Measurements from ENCODE around the gene GRHPR.

The GRHPR gene

DNA sequence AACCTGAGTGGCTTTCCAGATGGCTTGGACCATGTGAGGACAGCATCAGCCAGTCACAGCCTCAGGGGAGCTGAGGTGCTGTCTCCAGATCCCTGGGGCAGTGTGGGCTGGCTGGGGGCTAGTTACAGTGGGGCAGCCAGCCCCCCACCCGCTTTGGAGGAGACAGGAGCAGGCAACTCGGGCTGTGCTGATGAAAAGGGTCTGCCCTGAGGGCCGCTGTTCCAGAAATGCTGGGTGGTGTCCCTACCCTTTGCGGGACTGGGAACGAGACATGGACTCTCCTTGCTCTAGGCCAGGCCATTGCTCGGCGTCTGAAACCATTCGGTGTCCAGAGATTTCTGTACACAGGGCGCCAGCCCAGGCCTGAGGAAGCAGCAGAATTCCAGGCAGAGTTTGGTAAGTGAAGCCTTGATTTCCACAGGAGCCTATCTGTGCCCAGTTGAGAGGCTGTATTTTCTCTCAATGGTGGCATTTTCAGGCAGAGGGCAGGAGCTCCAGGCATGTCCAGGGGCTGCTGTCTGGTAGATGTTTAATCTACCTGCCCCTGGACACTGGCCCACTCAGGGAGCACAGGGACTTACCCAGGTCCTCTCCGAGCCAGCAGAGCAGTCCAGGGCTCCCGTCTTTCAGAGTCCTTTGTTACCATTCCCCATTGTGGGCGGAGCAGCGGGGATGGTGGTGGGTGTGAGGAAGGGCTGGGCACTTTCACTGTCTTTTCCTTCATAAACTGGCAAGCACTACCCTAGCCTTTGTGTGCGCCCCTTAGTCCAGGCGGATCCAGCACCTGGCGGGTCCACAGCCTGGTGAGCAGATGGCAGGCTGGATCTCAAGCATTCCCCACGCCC, 7.2 kb downstream of the GRHPR start:
- H3K9ac ChIP-seq (ENCODE audit: low read depth in 1 of 2, low read length in 2 of 2), result no peak overlapping the region
- no peaks in the 10 kb centered on the region for H3K27me3 ChIP-seq (ENCODE audit: control insufficient read depth in 1 of 2, insufficient read depth in 2 of 2, low read length in 2 of 2)
- no peaks in the 10 kb centered on the region for H3K9me3 ChIP-seq (ENCODE audit: control insufficient read depth in 1 of 2, low read length in 2 of 2)
- no peak overlapping the region for H3K27ac ChIP-seq (ENCODE audit: low read depth, low read length)
- no peak overlapping the region for H3K4me3 ChIP-seq (ENCODE audit: low read depth in 1 of 2, low read length in 2 of 2)
- H3K36me3 ChIP-seq (ENCODE audit: control insufficient read depth in 1 of 2, insufficient read depth in 2 of 2, low read length in 2 of 2), result peaks cover 33 to 83% of the 10 kb centered on the region in 2 donors
- peaks cover 12 to 15% of the 10 kb centered on the region in 2 donors for H3K4me1 ChIP-seq (ENCODE audit: control insufficient read depth in 1 of 2, insufficient read depth in 2 of 2, low read length in 2 of 2)

DNA sequence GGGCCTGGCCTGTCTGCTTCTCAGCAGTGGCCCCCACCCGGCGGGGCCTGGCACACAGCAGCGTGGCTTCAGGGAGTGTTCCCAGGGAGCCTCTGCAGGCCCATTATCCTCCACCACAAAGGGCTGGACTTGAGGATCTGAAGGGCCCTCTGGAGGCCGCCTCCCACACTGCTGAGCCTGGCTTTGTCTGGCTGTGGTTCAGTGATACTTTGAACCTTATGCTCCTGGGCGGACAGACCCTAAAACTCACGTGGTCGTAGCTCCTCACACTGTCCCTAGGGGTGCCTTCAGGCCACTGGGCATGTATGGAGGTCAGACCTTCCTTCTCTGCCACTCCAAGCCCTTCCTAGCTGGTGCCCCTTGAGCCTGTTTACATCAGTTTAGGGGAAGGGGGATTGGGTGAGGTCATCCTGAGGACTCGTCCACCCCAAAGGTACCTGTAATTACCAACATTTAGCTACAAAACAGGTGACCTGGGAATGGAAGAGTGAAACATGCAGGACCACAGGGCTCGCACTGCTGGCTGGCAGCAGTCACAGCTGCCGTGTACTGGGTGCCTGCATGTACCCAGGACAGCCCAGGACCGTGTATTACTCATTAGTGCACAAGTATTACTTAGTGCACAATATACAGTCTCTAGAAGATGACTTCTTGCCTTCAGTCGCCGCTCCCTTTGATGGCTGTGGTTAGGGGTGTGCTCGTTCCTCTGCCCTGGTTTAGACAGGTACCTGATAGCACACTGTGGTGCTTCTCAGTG, 8.5 kb downstream of the GRHPR start:
- Histone ChIP-seq H3K9ac (ENCODE audit: low read depth in 1 of 2, low read length in 2 of 2) (no peak overlapping the region), H3K4me3 (ENCODE audit: low read depth in 1 of 2, low read length in 2 of 2) (no peak overlapping the region), H3K4me1 (ENCODE audit: control insufficient read depth in 1 of 2, insufficient read depth in 2 of 2, low read length in 2 of 2) (peaks cover 4 to 7% of the 10 kb centered on the region in 2 donors), H3K36me3 (ENCODE audit: control insufficient read depth in 1 of 2, insufficient read depth in 2 of 2, low read length in 2 of 2) (peaks cover 33 to 93% of the 10 kb centered on the region in 2 donors), H3K9me3 (ENCODE audit: control insufficient read depth in 1 of 2, low read length in 2 of 2) (no peaks in the 10 kb centered on the region), H3K27me3 (ENCODE audit: control insufficient read depth in 1 of 2, insufficient read depth in 2 of 2, low read length in 2 of 2) (no peaks in the 10 kb centered on the region), H3K27ac (ENCODE audit: low read depth, low read length) (no peak overlapping the region)

DNA sequence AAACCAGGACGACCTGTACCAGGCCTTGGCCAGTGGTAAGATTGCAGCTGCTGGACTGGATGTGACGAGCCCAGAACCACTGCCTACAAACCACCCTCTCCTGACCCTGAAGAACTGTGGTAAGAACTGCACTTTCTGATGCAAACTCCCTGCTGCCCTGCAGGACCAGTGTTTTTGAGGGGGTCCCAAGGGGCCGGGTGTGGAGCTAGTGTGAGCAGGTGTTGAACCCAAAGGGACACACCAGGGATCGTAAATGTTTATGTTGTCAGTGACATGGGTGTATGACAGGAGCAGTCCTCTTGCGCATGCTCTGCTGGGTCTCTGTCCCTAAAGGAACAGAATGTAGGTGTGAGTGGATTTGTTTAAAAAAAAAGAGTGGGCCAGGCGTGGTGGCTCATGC, 9.5 kb downstream of the GRHPR start:
- Histone ChIP-seq H3K4me3 (ENCODE audit: low read depth in 1 of 2, low read length in 2 of 2) (no peak overlapping the region), H3K4me1 (ENCODE audit: control insufficient read depth in 1 of 2, insufficient read depth in 2 of 2, low read length in 2 of 2) (peaks cover 4 to 7% of the 10 kb centered on the region in 2 donors), H3K27ac (ENCODE audit: low read depth, low read length) (no peak overlapping the region), H3K27me3 (ENCODE audit: control insufficient read depth in 1 of 2, insufficient read depth in 2 of 2, low read length in 2 of 2) (no peaks in the 10 kb centered on the region), H3K36me3 (ENCODE audit: control insufficient read depth in 1 of 2, insufficient read depth in 2 of 2, low read length in 2 of 2) (peaks cover 33 to 93% of the 10 kb centered on the region in 2 donors), H3K9ac (ENCODE audit: low read depth in 1 of 2, low read length in 2 of 2) (no peak overlapping the region), H3K9me3 (ENCODE audit: control insufficient read depth in 1 of 2, low read length in 2 of 2) (no peaks in the 10 kb centered on the region)

DNA sequence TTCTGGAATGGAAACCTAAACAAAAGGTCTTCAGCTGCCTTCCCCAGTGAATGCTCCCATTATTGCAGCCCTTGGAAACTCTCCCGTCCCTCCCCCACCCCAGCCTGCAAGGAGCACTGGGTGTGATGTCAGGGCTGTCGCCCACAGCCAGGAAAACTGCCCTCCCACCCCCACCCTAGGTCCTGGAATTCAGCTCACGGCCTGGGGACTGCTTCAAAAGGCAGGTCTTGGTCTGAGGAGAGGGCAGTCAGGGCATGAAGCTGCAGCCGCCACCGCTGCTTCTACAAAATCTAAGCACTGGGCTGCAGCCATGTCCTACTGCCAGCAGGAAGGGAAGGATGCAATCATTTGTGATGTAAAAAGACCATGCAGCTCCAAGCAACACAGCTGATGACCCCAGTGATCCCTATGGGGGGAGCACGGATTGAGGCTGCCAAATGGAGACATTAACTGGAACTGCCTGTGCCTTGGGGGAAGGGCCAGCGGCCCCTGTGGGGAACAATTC, 11.4 kb downstream of the GRHPR start:
- Histone ChIP-seq H3K4me3 (ENCODE audit: low read depth in 1 of 2, low read length in 2 of 2) (no peak overlapping the region), H3K27ac (ENCODE audit: low read depth, low read length) (no peak overlapping the region), H3K27me3 (ENCODE audit: control insufficient read depth in 1 of 2, insufficient read depth in 2 of 2, low read length in 2 of 2) (no peaks in the 10 kb centered on the region), H3K9ac (ENCODE audit: low read depth in 1 of 2, low read length in 2 of 2) (no peak overlapping the region), H3K4me1 (ENCODE audit: control insufficient read depth in 1 of 2, insufficient read depth in 2 of 2, low read length in 2 of 2) (peaks cover 14 to 18% of the 10 kb centered on the region in 2 donors), H3K9me3 (ENCODE audit: control insufficient read depth in 1 of 2, low read length in 2 of 2) (no peaks in the 10 kb centered on the region), H3K36me3 (ENCODE audit: control insufficient read depth in 1 of 2, insufficient read depth in 2 of 2, low read length in 2 of 2) (peaks cover 31 to 91% of the 10 kb centered on the region in 2 donors)

DNA sequence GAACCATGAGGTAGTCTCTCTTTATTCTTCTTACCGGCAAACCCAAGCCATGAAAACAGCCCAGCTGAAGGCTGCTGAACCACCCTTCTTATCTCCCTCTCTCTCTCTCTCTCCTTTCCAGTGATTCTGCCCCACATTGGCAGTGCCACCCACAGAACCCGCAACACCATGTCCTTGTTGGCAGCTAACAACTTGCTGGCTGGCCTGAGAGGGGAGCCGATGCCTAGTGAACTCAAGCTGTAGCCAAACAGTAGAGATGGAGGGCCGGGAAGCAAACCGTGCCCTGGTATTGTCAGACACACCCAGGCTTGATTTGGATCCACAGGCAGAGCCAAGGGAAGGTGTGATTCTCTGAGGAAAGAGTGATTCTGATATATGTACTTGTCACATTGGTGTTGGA, 14.0 kb downstream of the GRHPR start:
- no peaks in the 10 kb centered on the region for H3K27me3 ChIP-seq (ENCODE audit: control insufficient read depth in 1 of 2, insufficient read depth in 2 of 2, low read length in 2 of 2)
- no peak overlapping the region for H3K4me3 ChIP-seq (ENCODE audit: low read depth in 1 of 2, low read length in 2 of 2)
- H3K27ac ChIP-seq (ENCODE audit: low read depth, low read length), result no peak overlapping the region
- no peaks in the 10 kb centered on the region for H3K9me3 ChIP-seq (ENCODE audit: control insufficient read depth in 1 of 2, low read length in 2 of 2)
- peaks cover 25 to 91% of the 10 kb centered on the region in 2 donors for H3K36me3 ChIP-seq (ENCODE audit: control insufficient read depth in 1 of 2, insufficient read depth in 2 of 2, low read length in 2 of 2)
- peaks cover 9 to 10% of the 10 kb centered on the region in 2 donors for H3K4me1 ChIP-seq (ENCODE audit: control insufficient read depth in 1 of 2, insufficient read depth in 2 of 2, low read length in 2 of 2)
- no peak overlapping the region for H3K9ac ChIP-seq (ENCODE audit: low read depth in 1 of 2, low read length in 2 of 2)

DNA sequence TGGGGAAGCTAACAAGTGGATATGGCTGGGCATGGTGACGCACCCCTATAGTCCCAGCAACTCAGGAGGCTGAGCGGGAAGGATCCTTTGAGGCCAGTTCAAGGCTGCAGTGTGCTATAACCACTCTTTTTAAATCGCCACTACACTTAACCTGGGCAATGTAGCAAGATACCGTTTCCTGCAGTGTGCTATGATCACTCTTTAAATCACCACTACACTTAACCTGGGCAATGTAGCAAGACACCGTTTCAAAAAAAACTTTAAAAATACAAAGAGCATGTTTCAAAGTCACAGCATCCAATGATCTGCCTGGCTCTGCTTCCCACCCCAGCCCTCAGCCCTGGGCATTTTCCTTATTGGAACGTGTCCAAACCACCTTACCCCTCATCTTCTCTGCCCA, 14.5 kb downstream of the GRHPR start:
- Histone ChIP-seq H3K9ac (ENCODE audit: low read depth in 1 of 2, low read length in 2 of 2) (no peak overlapping the region), H3K9me3 (ENCODE audit: control insufficient read depth in 1 of 2, low read length in 2 of 2) (no peaks in the 10 kb centered on the region), H3K4me3 (ENCODE audit: low read depth in 1 of 2, low read length in 2 of 2) (no peak overlapping the region), H3K27ac (ENCODE audit: low read depth, low read length) (no peak overlapping the region), H3K36me3 (ENCODE audit: control insufficient read depth in 1 of 2, insufficient read depth in 2 of 2, low read length in 2 of 2) (peaks cover 23 to 91% of the 10 kb centered on the region in 2 donors), H3K27me3 (ENCODE audit: control insufficient read depth in 1 of 2, insufficient read depth in 2 of 2, low read length in 2 of 2) (no peaks in the 10 kb centered on the region), H3K4me1 (ENCODE audit: control insufficient read depth in 1 of 2, insufficient read depth in 2 of 2, low read length in 2 of 2) (peaks cover 9 to 10% of the 10 kb centered on the region in 2 donors)

DNA sequence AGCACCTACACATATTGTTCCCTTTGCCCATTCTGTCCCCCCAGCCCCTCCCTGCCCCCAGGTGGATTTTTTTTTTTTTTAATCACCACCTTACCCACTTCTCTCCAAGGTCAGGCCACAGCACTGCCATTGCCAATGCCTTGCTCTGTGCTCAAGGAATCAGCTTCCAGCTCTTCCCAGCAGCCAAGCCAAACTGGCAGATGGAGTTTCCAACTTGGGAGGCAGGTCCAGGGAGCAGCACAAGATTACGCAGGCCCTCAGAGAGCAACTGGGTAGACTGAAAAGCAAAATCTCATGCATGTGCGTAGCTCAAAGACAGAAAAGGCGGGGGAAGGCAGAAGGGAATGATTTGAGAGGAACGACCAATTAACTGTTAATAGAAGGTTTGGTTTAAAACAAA, 15.1 kb downstream of the GRHPR start:
- Histone ChIP-seq H3K36me3 (ENCODE audit: control insufficient read depth in 1 of 2, insufficient read depth in 2 of 2, low read length in 2 of 2) (peaks cover 21 to 95% of the 10 kb centered on the region in 2 donors), H3K27me3 (ENCODE audit: control insufficient read depth in 1 of 2, insufficient read depth in 2 of 2, low read length in 2 of 2) (no peaks in the 10 kb centered on the region), H3K27ac (ENCODE audit: low read depth, low read length) (no peak overlapping the region), H3K4me1 (ENCODE audit: control insufficient read depth in 1 of 2, insufficient read depth in 2 of 2, low read length in 2 of 2) (peaks cover 9 to 10% of the 10 kb centered on the region in 2 donors), H3K9ac (ENCODE audit: low read depth in 1 of 2, low read length in 2 of 2) (no peak overlapping the region), H3K9me3 (ENCODE audit: control insufficient read depth in 1 of 2, low read length in 2 of 2) (no peaks in the 10 kb centered on the region), H3K4me3 (ENCODE audit: low read depth in 1 of 2, low read length in 2 of 2) (no peak overlapping the region)

DNA sequence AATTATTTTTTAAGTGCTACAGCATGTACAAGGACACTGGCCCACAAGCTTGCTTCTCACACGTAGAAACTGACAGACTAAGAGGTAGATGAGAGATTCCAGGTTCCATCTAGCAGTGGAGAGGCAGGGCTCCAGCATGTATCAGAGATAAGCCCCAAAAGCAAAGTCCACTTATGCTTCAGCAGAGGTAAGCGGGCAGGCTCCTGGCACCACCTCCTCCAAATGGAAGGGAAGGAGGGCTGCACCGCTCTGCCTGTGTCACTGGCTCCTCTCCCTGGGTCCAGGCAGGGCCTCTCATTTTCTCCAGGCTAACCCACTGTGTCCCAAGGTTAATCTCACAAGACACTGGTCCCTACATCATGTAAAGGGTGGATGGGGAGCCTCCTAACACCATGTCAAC, 15.9 kb downstream of the GRHPR start:
- Histone ChIP-seq H3K27me3 (ENCODE audit: control insufficient read depth in 1 of 2, insufficient read depth in 2 of 2, low read length in 2 of 2) (no peaks in the 10 kb centered on the region), H3K36me3 (ENCODE audit: control insufficient read depth in 1 of 2, insufficient read depth in 2 of 2, low read length in 2 of 2) (peaks cover 21 to 93% of the 10 kb centered on the region in 2 donors), H3K9ac (ENCODE audit: low read depth in 1 of 2, low read length in 2 of 2) (no peak overlapping the region), H3K4me1 (ENCODE audit: control insufficient read depth in 1 of 2, insufficient read depth in 2 of 2, low read length in 2 of 2) (peaks cover 9 to 10% of the 10 kb centered on the region in 2 donors), H3K4me3 (ENCODE audit: low read depth in 1 of 2, low read length in 2 of 2) (no peak overlapping the region), H3K9me3 (ENCODE audit: control insufficient read depth in 1 of 2, low read length in 2 of 2) (no peaks in the 10 kb centered on the region), H3K27ac (ENCODE audit: low read depth, low read length) (no peak overlapping the region)

DNA sequence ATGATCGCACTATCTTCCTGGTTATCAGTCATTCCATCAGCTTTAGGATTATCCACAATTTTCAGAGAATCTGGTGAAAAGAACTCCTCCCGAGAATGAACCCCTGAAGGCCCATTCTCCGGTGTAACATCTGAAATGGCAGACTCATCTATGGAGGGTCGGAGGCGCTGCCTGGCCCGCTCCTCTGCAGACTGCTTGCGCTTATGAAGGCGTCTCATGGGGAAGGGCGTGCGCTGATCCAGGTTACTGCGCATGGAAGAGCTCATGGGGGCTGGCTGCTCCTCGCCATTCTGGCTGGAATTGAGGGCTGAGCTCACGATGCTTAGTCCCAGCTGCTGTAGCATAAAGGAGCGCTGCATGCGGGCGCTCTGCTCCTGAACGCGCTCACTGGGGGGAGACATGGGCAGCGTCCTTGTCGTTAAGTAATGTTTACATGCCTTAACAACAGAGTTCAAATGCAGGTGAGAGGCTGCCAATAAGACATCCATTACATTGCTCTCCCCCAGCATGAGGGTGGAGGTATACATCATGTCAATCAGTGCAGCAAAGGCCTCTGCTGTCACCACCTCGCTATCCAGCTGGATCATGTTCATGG, 19.4 kb downstream of the GRHPR start:
- Histone ChIP-seq H3K9me3 (ENCODE audit: control insufficient read depth in 1 of 2, low read length in 2 of 2) (no peaks in the 10 kb centered on the region), H3K27me3 (ENCODE audit: control insufficient read depth in 1 of 2, insufficient read depth in 2 of 2, low read length in 2 of 2) (no peaks in the 10 kb centered on the region), H3K36me3 (ENCODE audit: control insufficient read depth in 1 of 2, insufficient read depth in 2 of 2, low read length in 2 of 2) (peaks cover 18 to 58% of the 10 kb centered on the region in 2 donors), H3K9ac (ENCODE audit: low read depth in 1 of 2, low read length in 2 of 2) (no peak overlapping the region), H3K4me1 (ENCODE audit: control insufficient read depth in 1 of 2, insufficient read depth in 2 of 2, low read length in 2 of 2) (peaks cover 21 to 23% of the 10 kb centered on the region in 2 donors), H3K4me3 (ENCODE audit: low read depth in 1 of 2, low read length in 2 of 2) (no peak overlapping the region), H3K27ac (ENCODE audit: low read depth, low read length) (no peak overlapping the region)

DNA sequence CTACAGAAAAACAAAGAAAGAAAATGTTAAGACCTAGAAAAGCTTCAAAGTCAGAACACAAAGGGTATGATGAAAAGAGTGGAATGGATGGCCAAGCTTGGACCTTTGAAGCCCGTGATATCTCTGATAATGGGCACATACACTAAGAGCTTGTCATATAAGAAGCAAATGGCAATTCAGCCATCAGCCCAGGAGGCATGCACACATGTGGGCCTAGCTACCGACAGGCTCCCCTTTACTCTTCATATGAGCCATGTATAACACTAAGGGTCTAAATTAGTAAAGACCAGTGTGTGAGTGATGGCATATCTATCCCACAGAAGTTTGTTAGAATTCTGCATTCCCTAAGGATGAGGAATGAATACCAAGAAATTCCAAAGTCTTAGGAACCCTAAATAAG, 20.1 kb downstream of the GRHPR start:
- H3K36me3 ChIP-seq (ENCODE audit: control insufficient read depth in 1 of 2, insufficient read depth in 2 of 2, low read length in 2 of 2), result peaks cover 11 to 51% of the 10 kb centered on the region in 2 donors

More for the DNA sequence above, 20.1 kb downstream of the GRHPR start:
- H3K4me3 ChIP-seq (ENCODE audit: low read depth in 1 of 2, low read length in 2 of 2), result no peak overlapping the region
- H3K27me3 ChIP-seq (ENCODE audit: control insufficient read depth in 1 of 2, insufficient read depth in 2 of 2, low read length in 2 of 2), result no peaks in the 10 kb centered on the region
- no peaks in the 10 kb centered on the region for H3K9me3 ChIP-seq (ENCODE audit: control insufficient read depth in 1 of 2, low read length in 2 of 2)
- no peak overlapping the region for H3K9ac ChIP-seq (ENCODE audit: low read depth in 1 of 2, low read length in 2 of 2)
- peaks cover 21 to 23% of the 10 kb centered on the region in 2 donors for H3K4me1 ChIP-seq (ENCODE audit: control insufficient read depth in 1 of 2, insufficient read depth in 2 of 2, low read length in 2 of 2)
- no peak overlapping the region for H3K27ac ChIP-seq (ENCODE audit: low read depth, low read length)

Data from duodenal mucosa (tissue), 2 donors.